NCI-H2029 treated with DMSO at 0.1 percent for 48 hours (cell line): Measurements from ENCODE around the gene DHX30.
"Not testable (repeated sequence)": the region's sequence is repeated elsewhere in the genome, so short reads cannot be mapped to it uniquely, and the experiment has no call there.

Source experiments
- DNase-seq: peaks from one replicate; lab custom pipeline; 2025; lab: John Stamatoyannopoulos, UW

The DHX30 gene, protein sequence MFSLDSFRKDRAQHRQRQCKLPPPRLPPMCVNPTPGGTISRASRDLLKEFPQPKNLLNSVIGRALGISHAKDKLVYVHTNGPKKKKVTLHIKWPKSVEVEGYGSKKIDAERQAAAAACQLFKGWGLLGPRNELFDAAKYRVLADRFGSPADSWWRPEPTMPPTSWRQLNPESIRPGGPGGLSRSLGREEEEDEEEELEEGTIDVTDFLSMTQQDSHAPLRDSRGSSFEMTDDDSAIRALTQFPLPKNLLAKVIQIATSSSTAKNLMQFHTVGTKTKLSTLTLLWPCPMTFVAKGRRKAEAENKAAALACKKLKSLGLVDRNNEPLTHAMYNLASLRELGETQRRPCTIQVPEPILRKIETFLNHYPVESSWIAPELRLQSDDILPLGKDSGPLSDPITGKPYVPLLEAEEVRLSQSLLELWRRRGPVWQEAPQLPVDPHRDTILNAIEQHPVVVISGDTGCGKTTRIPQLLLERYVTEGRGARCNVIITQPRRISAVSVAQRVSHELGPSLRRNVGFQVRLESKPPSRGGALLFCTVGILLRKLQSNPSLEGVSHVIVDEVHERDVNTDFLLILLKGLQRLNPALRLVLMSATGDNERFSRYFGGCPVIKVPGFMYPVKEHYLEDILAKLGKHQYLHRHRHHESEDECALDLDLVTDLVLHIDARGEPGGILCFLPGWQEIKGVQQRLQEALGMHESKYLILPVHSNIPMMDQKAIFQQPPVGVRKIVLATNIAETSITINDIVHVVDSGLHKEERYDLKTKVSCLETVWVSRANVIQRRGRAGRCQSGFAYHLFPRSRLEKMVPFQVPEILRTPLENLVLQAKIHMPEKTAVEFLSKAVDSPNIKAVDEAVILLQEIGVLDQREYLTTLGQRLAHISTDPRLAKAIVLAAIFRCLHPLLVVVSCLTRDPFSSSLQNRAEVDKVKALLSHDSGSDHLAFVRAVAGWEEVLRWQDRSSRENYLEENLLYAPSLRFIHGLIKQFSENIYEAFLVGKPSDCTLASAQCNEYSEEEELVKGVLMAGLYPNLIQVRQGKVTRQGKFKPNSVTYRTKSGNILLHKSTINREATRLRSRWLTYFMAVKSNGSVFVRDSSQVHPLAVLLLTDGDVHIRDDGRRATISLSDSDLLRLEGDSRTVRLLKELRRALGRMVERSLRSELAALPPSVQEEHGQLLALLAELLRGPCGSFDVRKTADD

DNA sequence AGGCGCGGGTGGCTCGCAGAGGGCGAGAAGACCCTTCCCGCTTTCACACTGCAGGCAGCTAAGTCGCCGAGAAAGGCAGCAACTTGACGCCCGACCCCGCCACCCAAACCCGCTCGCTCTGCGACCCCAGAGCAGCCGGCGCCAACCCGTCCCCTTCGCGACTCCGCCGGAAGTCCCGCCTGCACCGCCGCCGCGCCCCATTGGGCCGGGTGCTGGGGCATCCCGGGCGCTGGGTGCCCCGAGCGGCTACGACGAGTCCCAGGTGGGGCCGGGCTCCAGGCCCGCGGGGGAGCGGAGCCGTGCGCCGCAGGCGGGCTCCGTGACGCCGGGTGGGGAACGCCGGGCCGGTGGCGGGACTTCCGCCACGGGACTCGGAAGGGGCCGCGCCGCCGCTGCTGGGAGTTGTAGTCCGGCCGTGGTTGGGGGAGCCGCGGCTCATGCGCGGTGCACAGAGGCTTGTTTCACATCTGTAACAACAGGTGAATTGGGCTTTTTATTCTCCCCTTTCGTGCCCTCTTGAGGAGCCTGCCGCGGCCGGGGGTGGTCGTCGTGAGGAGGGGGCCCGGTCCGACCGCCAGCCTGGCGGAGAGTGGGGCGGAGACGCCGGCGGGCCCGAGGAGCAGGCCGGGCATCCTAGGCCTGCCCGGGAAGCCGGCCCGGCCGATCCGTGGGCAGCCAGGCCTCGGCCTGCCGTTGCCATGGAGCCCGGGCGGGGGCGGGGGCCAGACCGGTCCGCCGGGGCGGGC, at the start of gene DHX30:
TSS of gene DHX30 (plus strand) at position 405 of the 746 bp plus-strand sequence. CDS start 7,546 bp downstream, outside the sequence.
- peak; percentile 53 for DNase-seq

DNA sequence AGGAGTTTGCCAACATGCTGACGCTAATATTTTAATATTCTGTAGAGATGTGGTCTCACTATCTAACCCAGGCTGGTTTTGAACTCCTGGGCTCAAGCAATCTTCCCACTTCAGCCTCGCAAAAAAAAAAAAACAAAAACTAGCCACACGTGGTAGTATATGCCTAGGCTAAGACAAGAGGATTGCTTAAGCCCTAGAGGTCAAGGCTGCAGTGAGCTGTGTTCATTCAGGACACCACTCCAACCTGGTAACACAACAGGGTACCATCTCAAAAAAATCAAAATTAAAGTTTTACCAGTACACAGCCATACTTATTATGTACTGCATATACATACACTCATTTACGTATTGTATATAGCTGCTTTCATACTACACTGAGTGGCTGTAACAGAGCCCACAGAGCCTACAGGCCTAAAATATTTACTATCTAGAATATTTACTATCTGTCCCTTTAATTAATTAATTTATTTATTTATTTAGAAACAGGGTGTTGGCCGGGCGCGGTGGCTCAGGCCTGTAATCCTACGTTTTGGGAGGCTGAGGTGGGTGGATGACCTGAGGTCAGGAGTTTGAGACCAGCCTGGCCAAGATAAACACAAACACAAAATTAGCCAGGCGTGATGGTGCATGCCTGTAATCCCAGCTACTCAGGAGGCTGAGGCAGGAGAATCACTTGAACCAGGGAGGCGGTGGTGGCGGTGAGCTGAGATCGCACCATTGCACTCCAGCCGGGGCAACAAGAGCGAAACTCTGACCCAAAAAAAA, 44.5 kb upstream of the DHX30 start:
- no peak for DNase-seq

DNA sequence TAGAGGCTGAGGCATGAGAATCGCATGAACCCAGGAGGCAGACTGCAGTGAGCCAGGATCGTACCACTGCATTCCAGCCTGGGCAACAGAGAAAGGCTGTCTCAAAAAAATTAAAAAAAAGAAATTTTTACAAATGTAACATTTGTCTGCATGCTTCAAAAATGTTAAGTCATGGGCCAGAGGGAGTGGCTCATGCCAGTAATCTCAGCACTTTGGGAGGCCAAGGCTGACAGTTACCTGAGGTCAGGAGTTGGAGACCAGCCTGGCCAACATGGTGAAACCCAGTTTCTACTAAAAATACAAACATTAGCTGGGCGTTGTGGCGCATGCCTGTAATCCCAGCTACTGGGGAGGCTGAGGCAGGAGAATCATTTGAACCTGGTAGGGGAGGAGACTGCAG, 42.7 kb upstream of the DHX30 start:
- not testable (repeated sequence) for DNase-seq

DNA sequence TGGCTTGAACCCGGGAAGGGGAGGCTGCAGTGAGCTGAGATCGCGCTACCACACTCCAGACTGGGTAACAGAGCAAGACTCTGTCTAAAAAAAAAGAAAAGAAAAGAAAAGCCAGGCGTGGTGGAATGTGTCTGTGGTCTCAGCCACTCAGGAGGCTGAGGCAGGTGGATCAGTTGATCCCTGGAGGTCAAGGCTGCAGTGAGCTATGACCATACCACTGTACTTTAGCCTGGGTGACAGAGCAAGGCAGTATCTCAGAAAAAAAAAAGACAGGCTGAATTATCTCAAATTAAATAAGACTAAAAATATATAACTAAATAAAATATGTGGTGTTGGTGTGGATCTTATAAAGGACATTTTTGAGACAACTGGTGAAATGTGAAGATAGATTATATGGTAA, 41.9 kb upstream of the DHX30 start:
- no peak for DNase-seq

DNA sequence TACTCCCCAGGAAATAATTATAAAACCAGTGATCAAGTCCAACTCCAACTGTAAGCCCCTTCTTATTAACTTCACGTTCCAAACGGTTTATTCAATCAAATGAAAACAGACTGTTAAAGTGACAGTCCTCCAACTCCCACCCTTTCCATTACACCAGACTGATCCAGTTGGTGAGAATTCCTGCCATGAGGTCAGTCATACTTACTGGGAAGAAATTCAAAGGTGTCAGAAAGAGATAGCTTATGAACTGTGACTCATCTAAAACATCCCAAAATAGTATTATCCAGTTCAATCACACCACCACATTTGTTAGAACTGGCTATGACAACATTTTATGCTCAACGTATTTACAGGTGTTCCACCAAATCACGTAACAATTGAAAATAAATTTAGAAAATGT, 40.7 kb upstream of the DHX30 start:
- no peak for DNase-seq

DNA sequence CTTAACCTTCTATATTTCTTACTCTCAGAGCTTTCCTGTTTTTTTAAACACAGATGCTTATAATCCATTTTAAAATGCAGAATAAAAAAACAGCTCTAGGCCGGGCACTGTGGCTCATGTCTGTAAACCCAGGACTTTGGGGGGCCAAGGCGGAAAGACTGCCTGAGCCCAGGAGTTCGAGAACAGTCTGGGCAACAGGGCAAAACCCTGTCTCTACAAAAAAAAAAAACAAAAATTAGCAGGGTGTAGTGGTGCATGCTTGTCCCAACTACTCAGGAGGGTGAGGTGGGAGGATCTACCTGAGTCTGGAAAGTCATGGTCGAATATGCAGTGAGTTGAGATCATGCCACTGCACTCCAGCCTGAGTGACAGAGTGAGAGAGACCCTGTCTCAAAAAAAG, 36.8 kb upstream of the DHX30 start:
- DNase-seq, result no peak

DNA sequence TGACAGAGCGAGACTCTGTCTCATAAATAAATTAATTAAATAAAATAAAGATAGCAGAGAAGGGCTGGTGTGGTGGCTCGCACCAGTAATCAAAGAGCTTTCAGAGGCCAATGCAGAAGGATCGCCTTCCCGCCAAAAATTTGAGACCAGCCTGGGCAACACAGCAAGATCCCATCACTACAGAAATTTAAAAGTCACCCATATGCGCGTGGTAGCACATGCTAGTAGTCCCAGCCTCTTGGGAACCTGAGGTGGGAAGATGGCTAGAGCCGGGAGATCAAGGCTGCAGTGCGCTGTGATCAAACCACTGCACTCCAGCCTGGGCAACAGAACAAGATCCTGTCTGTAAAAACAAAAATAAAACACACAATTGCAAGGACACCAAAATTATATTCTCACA, 30.9 kb upstream of the DHX30 start:
- no peak for DNase-seq

DNA sequence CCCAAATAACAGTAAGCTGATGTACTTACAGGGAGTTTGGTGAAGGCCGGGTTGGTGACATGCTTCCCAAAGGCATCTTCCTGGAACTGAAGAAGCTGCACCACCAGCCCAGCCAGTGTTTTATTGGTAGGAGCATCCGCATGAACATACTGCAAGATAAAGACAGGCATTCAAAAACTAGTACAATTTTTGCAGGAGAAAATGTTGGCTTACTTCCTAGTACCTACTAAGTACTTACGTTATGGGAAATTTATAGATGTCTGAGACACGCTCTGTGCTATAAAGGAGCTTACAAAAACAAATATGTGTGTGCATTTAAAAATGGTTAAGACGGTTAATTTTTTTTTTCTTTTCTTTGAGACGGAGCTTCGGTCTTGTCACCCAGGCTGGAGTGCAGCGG, 30.1 kb upstream of the DHX30 start:
- no peak for DNase-seq

DNA sequence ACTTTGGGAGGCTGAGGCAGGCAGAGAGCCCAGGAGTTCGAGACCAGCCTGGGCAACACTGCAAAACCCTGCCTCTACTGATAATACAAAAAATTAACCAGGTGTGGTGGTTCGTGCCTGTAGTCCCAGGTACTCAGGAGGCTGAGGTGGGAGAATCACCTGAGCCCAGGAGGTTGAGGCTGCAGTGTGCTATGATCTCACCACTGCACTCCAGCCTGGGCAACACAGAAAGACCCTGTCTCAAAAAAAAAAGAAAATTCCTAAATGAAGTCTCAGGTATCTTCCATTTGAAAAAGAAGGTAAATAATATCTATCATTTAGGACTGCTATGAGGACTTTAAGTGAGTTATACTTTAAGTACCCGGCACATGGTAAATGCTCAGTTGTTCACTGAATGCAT, 24.2 kb upstream of the DHX30 start:
- DNase-seq, result no peak

DNA sequence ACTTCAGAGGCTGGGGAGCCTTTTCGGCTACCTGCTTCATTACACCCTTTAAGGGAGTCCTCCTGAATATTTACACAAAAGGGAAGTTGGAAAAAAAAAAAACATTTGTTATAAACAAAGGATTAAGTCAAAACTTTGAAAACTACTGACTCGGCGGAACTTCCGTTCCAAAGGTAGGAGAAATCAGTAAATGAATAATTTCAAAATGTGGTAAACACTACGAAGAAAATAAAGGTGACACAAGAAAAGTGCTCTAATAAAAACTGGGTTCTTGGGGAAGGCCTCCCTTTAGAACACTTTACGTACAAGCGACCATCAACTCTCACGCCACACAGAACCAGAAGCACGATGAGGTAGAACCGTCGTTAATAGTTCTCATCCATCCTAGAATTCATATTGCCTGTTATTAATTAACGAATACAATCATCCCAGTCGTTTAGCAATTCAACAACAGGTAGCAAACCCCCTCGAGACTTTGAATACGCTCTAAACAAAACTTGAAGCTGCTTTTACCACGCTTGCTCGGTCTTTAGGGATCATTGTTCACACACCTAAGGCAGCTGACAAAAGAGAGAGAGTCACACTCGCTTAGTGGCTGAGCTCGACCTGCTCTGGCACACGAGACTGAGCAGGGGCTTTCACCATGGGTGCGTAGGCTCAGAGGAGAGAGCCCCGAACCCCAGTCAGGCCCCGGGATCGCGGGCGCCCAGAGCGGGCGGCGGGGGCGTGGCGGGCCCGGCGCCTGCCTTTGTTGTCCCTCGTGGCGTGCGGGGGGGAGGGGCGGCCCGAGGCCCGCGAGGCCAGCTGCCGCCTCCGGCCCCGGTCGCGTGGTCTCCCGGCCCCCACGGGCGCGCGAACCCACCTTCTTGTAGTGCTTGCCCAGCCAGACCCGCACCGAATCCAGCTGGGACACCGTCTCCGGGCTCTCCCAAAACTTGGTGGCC, 21.9 kb upstream of the DHX30 start:
- DNase-seq, result peak; percentile 76

DNA sequence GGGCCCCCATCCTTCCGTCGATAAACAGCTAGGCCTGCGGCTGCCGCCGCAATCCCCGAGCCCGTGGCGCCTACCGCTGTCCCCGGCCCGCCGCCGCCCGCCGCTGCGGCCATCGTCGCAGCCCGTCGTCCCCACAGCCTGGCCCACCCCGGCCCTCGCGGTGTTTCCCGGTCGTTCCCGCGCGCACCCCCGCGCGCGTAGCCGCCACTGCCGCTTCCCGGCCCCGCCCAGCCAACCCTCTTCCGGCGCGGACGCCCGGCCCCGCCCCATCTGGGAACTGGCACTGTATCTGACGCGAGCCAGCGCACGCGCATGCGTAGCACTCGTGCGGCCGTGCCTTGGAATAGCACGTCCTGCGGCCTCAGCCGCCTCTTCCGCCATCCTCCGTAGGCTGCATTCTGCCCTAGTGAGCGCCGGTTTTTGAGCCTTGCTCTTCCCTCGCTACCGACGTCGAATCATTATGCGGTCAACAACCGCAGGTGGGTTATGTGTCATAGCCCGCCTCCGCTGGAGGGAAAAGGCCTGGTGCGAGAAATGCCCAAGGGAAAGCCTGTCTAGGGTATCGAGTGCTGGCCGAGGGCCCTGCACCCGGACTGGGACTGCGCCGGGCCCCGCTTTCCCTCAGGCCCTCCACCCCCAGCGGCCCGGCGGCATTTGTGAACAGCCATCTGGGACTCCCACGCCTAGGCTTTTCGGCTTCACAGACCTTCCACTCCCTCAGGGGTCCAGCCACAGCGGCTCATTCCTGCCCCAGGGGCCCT, 21.1 kb upstream of the DHX30 start, which contains the start of gene SMARCC1:
TSS of gene SMARCC1 (minus strand) at position 209 of the 761 bp plus-strand sequence. CDS start at position 113, 96 bp downstream.
- peak; percentile 83 for DNase-seq

DNA sequence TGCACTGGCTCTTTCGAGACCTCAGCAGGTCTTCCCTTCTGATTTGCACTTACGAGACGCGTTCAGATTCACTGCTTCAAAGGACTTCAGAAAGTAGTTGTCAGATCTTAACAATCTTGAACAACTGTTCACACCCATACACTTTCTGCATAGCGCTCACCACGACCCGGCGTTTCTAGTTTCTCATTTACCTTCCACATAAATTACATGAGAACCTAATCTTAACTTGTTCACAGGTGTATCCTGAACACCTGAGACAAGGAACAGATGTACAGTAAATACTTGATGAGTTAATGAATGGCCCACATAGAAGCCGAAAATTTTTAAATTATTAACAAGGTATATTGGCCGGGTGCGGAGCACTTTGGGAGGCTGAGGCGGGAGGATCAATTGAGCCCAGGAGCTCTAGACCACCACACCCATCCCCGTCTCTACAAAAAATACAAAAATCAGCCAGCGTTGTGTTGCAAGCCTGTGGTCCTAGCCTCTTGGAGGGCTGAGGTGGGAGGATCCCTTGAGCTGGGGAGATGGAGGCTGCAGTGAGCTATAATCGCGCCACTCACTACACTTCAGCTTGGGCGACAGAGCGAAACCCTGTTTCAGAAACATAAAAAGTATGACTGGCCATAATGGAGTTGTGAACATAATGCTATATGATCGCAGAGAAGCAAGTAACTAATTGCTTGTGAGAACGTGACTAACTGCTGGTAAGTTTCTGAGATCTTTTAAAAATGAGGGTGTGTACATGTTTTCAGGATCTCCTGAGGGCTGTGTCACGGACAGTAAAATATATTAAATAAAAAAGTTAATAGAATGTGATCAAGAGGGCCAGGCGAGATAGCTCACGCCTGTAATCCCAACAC, 20.3 kb upstream of the DHX30 start:
- no peak for DNase-seq

DNA sequence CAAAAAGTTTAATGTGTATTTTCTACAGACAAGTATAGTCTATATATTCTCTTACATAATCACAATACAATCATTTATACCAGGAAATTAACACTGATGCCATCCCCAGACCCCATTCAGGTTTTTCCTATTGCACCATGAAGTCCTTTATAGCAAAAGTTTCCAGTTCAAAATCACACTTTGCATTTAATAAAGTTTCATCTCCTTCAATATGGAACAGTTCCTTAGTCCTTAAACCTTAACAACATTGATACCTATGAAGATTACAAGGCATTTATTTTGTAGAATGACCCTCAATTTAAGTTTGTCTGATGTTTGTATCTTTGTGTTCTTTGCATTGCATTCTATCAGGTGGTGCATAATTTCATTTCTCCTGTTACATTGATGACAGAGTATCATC, 19.3 kb upstream of the DHX30 start:
- DNase-seq, result no peak

DNA sequence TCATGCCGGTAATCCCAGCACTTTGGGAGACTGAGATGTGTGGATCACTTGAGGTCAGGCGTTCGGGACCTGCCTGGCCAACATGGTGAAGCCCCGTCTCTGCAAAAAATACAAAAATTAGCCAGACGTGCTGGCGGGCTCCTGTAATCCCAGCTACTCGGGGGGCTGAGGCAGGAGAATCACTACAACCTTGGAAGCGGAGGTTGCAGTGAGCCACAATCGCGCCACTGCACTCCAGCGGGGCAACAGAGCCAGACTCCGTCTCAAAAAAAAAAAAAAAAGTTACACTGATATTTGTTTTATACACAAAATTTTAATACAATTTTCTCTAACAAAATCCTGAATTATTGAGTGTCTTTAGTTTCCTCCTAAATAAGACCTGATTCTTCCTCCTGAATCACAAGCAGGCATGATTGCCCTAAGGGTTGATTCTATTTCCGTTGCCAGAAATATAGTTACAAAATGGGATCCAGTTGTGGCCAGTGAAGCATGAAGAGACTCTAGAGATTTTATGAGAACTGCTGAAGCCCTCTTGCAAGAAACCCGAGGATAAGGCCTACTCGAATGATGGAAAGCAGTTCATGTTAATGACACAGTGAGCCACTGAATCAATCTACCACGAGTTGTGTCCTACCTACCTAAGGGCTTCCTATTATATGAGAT, 11.6 kb upstream of the DHX30 start:
- DNase-seq, result no peak

DNA sequence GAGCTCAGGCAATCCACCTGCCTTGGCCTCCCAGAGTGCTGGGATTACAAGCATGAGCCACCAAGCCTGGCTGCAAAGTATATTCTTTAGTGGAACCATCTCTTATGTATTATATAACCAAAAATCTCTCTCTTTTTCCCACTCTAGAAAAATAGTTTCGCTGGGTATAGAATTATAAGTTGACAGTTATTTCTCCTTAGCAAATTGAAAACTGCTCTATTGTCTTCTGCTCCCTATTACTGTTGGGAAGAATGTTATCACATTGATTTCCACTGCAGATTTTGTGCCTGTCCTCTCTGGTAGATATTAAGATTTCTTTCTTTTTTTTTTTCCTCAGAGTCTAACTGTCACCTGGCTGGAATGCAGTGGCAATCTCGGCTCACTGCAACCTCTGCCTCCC, 10.2 kb upstream of the DHX30 start:
- no peak for DNase-seq

DNA sequence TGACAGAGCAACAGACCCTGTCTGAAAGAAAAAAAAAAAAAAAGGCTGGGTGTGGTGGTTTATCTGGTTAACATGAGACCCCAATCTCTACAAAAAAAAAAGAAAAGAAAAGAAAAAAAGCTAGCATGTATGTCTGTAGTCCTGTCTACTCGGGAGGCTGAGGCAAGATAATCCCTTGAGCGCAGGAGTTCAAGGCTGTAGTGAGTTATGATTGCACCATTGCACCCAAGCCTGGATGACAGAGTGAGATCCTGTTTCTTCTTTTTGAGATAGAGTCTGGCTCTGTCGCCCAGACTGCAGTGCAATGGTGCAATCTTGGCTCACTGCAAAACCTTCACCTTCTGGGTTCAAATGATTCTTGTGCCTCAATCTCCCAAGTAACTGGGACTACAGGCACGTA, 8.4 kb upstream of the DHX30 start:
- no peak for DNase-seq

DNA sequence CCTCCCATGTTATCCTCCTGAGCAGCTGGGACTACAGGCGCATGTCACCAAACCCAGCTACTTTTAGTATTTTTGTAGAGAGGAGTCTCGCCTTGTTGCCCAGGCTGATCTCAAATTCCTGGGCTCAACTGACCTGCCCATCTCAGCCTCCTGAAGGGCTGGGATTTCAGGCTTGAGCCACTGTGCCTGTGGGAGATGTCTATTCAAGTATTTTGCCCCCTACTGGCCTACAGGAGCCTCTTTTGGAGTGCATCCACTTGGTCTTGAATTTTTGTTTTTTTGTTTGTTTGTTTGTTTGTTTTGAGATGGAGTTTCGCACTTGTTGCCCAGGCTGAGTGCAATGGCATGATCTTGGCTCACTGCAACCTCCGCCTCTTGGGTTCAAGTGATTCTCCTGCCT, 3.2 kb upstream of the DHX30 start:
- DNase-seq, result no peak
